Fibroblast of lung (primary cell): ENCODE results near the gene LGI1. TPM values are rescaled to one million over a fixed set of nuclear protein-coding genes. Genes with fewer than 3 reads are reported as not detected.

ENCODE experiments used
- DNase-seq, 2 donors: peaks; one replicate each; pipeline versions ENCODE4 v3.0.0 to v3.0.0-alpha.2; 2010; ENCODE audit warnings: low read depth in 2 of 2
- H2AFZ ChIP-seq: 2 replicates; pipeline ENCODE4 v1.5.1; 2012; ENCODE audit warnings: low read length, control low read depth, inconsistent platforms
- H3K27ac ChIP-seq: 2 replicates; pipeline ENCODE4 v1.5.1; 2011; ENCODE audit warnings: low read length, control low read depth; ENCODE audit not compliant: insufficient read depth
- H3K27me3 ChIP-seq: 2 replicates; pipeline ENCODE4 v1.5.1; 2011; ENCODE audit warnings: mild to moderate bottlenecking, low read length; ENCODE audit not compliant: control insufficient read depth, insufficient read depth
- H3K36me3 ChIP-seq: 2 replicates; pipeline ENCODE4 v1.5.1; 2011; ENCODE audit warnings: low read length; ENCODE audit not compliant: control insufficient read depth, insufficient read depth
- H3K4me1 ChIP-seq: 2 replicates; pipeline ENCODE4 v1.5.1; 2011; ENCODE audit warnings: low read length; ENCODE audit not compliant: control insufficient read depth, insufficient read depth; ENCODE audit errors: extremely low read depth
- H3K4me2 ChIP-seq: 2 replicates; pipeline ENCODE4 v1.5.1; 2011; ENCODE audit warnings: low read length, control low read depth; ENCODE audit not compliant: insufficient read depth; ENCODE audit errors: extremely low read depth
- H3K4me3 ChIP-seq, 4 experiments: fragments of 200-600 bp in 1 of 4; sonication (generic) in 1 of 4; replicated peaks in 1 of 4; 2 replicates each; pipeline ENCODE4 v1.5.1; 2011 to 2016; ENCODE audit warnings: low read length in 4 of 4, low read depth in 3 of 4, mild to moderate bottlenecking in 3 of 4, control low read depth in 2 of 4, inconsistent platforms in 1 of 4, mixed read lengths in 1 of 4; ENCODE audit not compliant: insufficient read depth in 1 of 4; ENCODE audit errors: control extremely low read depth in 1 of 4
- H3K79me2 ChIP-seq: 2 replicates; pipeline ENCODE4 v1.5.1; 2012; ENCODE audit warnings: mild to moderate bottlenecking, low read length, inconsistent platforms; ENCODE audit not compliant: control insufficient read depth, insufficient read depth
- H3K9ac ChIP-seq: 2 replicates; pipeline ENCODE4 v1.5.1; 2011; ENCODE audit warnings: mild to moderate bottlenecking, low read length, control low read depth; ENCODE audit not compliant: insufficient read depth
- H3K9me3 ChIP-seq: 2 replicates; pipeline ENCODE4 v1.5.1; 2012; ENCODE audit warnings: low read depth, low read length; ENCODE audit not compliant: control insufficient read depth, insufficient read depth
- H4K20me1 ChIP-seq: 2 replicates; pipeline ENCODE4 v1.5.1; 2011; ENCODE audit warnings: low read length; ENCODE audit not compliant: control insufficient read depth, insufficient read depth; ENCODE audit errors: extremely low read depth
- CTCF ChIP-seq, 2 donors: IDR thresholded peaks in 1 of 2; conservative IDR thresholded peaks in 1 of 2; 1 replicate in 1 of 2; 2 replicates in 1 of 2; pipeline ENCODE4 v1.5.1; 2011 to 2012; ENCODE audit warnings: low read length in 2 of 2, control low read depth in 1 of 2, inconsistent platforms in 1 of 2, low read depth in 1 of 2, mild to moderate bottlenecking in 1 of 2
- EZH2 ChIP-seq: IDR thresholded peaks from 2 replicates; pipeline ENCODE4 v1.5.1; 2012; ENCODE audit warnings: low read length, control low read depth, mild to moderate bottlenecking; ENCODE audit errors: missing control alignments
- polyA plus RNA-seq, 2 donors: library from polyadenylated mRNA; depleted of rRNA in 1 of 2; stranded (reverse) in 1 of 2; unstranded in 1 of 2; fragments of >200 nt; gene quantifications; 2 replicates each; pipeline ENCODE4 v1.2.1, GENCODE V29; 2011 to 2012; ENCODE audit warnings: missing spikeins in 1 of 2
- total RNA-seq: library from RNA; depleted of rRNA; stranded (reverse); fragments of >200 nt; gene quantifications from 2 replicates; pipeline ENCODE4 v1.2.1, GENCODE V29; 2014

Gene LGI1
- total and polyA plus RNA-seq, 2 donors (not counting 1 experiment from before 2014, with no cell fraction given), result not detected

GRCh38 chr10:93755443-93756116 lies 2.2 kb upstream of the LGI1 start:
- no peaks in the 10 kb centered on the region for H4K20me1 ChIP-seq
- H3K9ac ChIP-seq, result no peak overlapping the region
- TF ChIP-seq CTCF (conservative IDR thresholded peaks at IDR 0.05 in 1 of 2, IDR thresholded peaks at IDR 0.05 in 1 of 2; ENCODE audit: low read depth in 1 of 2, low read length in 2 of 2), result no peak
- no peak for TF ChIP-seq EZH2
- no peaks in the 10 kb centered on the region for H3K9me3 ChIP-seq
- H2AFZ ChIP-seq, result no peak overlapping the region
- no peak overlapping the region for H3K4me2 ChIP-seq
- H3K36me3 ChIP-seq, result no peaks in the 10 kb centered on the region
- peaks cover 5% of the 10 kb centered on the region for H3K4me1 ChIP-seq
- no peak for DNase-seq
- no peak overlapping the region for H3K27ac ChIP-seq
- no peaks in the 10 kb centered on the region for H3K79me2 ChIP-seq
- H3K27me3 ChIP-seq, result peaks cover 5% of the 10 kb centered on the region
- no peak overlapping the region for H3K4me3 ChIP-seq

- Histone ChIP-seq H3K9ac (no peak overlapping the region), H2AFZ (no peak overlapping the region), H3K27me3 (peaks cover 7% of the 10 kb centered on the region), H3K4me1 (peaks cover 5% of the 10 kb centered on the region), H4K20me1 (no peaks in the 10 kb centered on the region), H3K9me3 (no peaks in the 10 kb centered on the region), H3K79me2 (no peaks in the 10 kb centered on the region), H3K36me3 (no peaks in the 10 kb centered on the region), H3K27ac (no peak overlapping the region), H3K4me3 (no peak overlapping the region), H3K4me2 (no peak overlapping the region)
- DNase-seq, result no peak
- TF ChIP-seq EZH2 (no peak), CTCF (conservative IDR thresholded peaks at IDR 0.05 in 1 of 2, IDR thresholded peaks at IDR 0.05 in 1 of 2; ENCODE audit: low read depth in 1 of 2, low read length in 2 of 2) (no peak)
Measured at GRCh38 chr10:93756118-93756517, 1.6 kb upstream of the LGI1 start.

- Histone ChIP-seq H3K4me2 (no peak overlapping the region), H3K9me3 (no peaks in the 10 kb centered on the region), H3K9ac (no peak overlapping the region), H4K20me1 (no peaks in the 10 kb centered on the region), H3K27me3 (peaks cover 7% of the 10 kb centered on the region), H2AFZ (no peak overlapping the region), H3K79me2 (no peaks in the 10 kb centered on the region), H3K36me3 (no peaks in the 10 kb centered on the region), H3K4me1 (peaks cover 5% of the 10 kb centered on the region), H3K27ac (no peak overlapping the region), H3K4me3 (no peak overlapping the region)
- TF ChIP-seq CTCF (conservative IDR thresholded peaks at IDR 0.05 in 1 of 2, IDR thresholded peaks at IDR 0.05 in 1 of 2; ENCODE audit: low read depth in 1 of 2, low read length in 2 of 2) (peak in 1 of 2 donors; percentile 21), EZH2 (no peak)
- DNase-seq, result peak in 1 of 2 donors; percentile 5
Measured at GRCh38 chr10:93757136-93757535, 600 bp upstream of the LGI1 start.
